Esophagus muscularis mucosa (tissue), 4 donors: ENCODE results near the gene PTPRN2. TPM values are rescaled to one million over a fixed set of nuclear protein-coding genes. Genes with fewer than 3 reads are reported as not detected.

Experiments
- DNase-seq: peaks from one replicate; pipeline ENCODE4 v3.0.0-alpha.2; 2017; ENCODE audit errors: extremely low spot score
- H3K27ac ChIP-seq, 4 donors: fragments of 200-600 bp; sonication (generic); replicated peaks in 1 of 4; 1 replicate in 3 of 4; 2 replicates in 1 of 4; pipeline ENCODE4 v1.5.1; 2016 to 2019; ENCODE audit warnings: mild to moderate bottlenecking in 1 of 4
- H3K27me3 ChIP-seq, 4 donors: fragments of 200-600 bp; sonication (generic); one replicate each; pipeline versions ENCODE4 v1.5.1 to v1.6.0; 2016 to 2019
- H3K36me3 ChIP-seq, 4 donors: fragments of 200-600 bp; sonication (generic); one replicate each; pipeline ENCODE4 v1.5.1; 2016 to 2019
- H3K4me1 ChIP-seq, 4 donors: fragments of 200-600 bp; sonication (generic); one replicate each; pipeline ENCODE4 v1.5.1; 2016 to 2019
- H3K4me3 ChIP-seq, 4 donors: fragments of 200-600 bp; sonication (generic); 1 replicate in 2 of 4; 2 replicates in 2 of 4; pipeline ENCODE4 v1.5.1; 2016 to 2019; ENCODE audit warnings: mild to moderate bottlenecking in 4 of 4, moderate library complexity in 1 of 4
- H3K9me3 ChIP-seq, 4 donors: fragments of 200-600 bp; sonication (generic); 1 replicate in 3 of 4; 2 replicates in 1 of 4; pipeline ENCODE4 v1.5.1; 2016 to 2019
- CTCF ChIP-seq, 3 experiments: fragments of 200-600 bp in 2 of 3; fragments of 450-650 bp in 1 of 3; sonication (generic) in 2 of 3; IDR thresholded peaks; one replicate each; pipeline ENCODE4 v1.5.1; 2017 to 2019; ENCODE audit warnings: antibody characterized with exemption in 3 of 3, mild to moderate bottlenecking in 2 of 3, moderate library complexity in 1 of 3
- EP300 ChIP-seq: sonication (generic); formaldehyde crosslinking; IDR thresholded peaks from one replicate; pipeline ENCODE4 v1.6.1; 2017; ENCODE audit warnings: antibody characterized with exemption
- POLR2A ChIP-seq: fragments of 450-650 bp; IDR thresholded peaks from one replicate; pipeline ENCODE4 v1.6.1; 2017; ENCODE audit warnings: antibody characterized with exemption, moderate library complexity, mild to moderate bottlenecking, low read depth
- POLR2AphosphoS5 ChIP-seq, 2 donors: sonication (generic); formaldehyde crosslinking; IDR thresholded peaks; one replicate each; pipeline ENCODE4 v1.6.1; 2017; ENCODE audit warnings: antibody characterized with exemption in 2 of 2
- WGBS: methylation state at CpG from one replicate; pipeline ENCODE4 v1.1.5; 2018; 5-methylcytosine and 5-hydroxymethylcytosine counted together
- intact Hi-C: fragments of 100-400 bp; cut with DNase I; formaldehyde crosslinking; loops from one replicate; pipeline ENCODE4 v1.15.1; 2023
- total RNA-seq, 4 donors: library from RNA; depleted of rRNA; stranded (reverse); fragments of >200 nt; gene quantifications; one replicate each; pipeline versions ENCODE4 v1.1.0 to v1.2.1, GENCODE V29; 2016

The PTPRN2 gene
- total RNA-seq, 4 donors from 2014 or later = 2.1 to 3.1 (median 3.1) TPM

GRCh38 chr7:157994319-157994718 lies 593.3 kb downstream of the PTPRN2 start:
- H3K4me1 ChIP-seq = no peaks in the 10 kb centered on the region
- 84% methylated on average over 14 of the region's 14 CpGs for WGBS
- H3K27ac ChIP-seq = no peak overlapping the region
- no peak for TF ChIP-seq POLR2AphosphoS5 (IDR thresholded peaks at IDR 0.05)
- no peak for TF ChIP-seq EP300
- no peak for TF ChIP-seq POLR2A
- no peak for TF ChIP-seq CTCF (IDR thresholded peaks at IDR 0.05)
- no peaks in the 10 kb centered on the region for H3K36me3 ChIP-seq
- DNase-seq = no peak
- H3K4me3 ChIP-seq = no peak overlapping the region
- intact Hi-C loops = no loop called here
- H3K27me3 ChIP-seq = no peaks in the 10 kb centered on the region
- H3K9me3 ChIP-seq = peaks cover 0 to 8% (median 2%) of the 10 kb centered on the region in 4 donors

- 85% methylated on average over 14 of the region's 18 CpGs for WGBS
- H3K27me3 ChIP-seq = peaks cover 0 to under 1% (median 0%) of the 10 kb centered on the region in 4 donors
- no peak overlapping the region for H3K4me3 ChIP-seq
- no peaks in the 10 kb centered on the region for H3K36me3 ChIP-seq
- no peak for DNase-seq
- no peaks in the 10 kb centered on the region for H3K4me1 ChIP-seq
- no peak for TF ChIP-seq POLR2A
- TF ChIP-seq EP300 = no peak
- no peak for TF ChIP-seq POLR2AphosphoS5 (IDR thresholded peaks at IDR 0.05)
- no peak for TF ChIP-seq CTCF (IDR thresholded peaks at IDR 0.05)
- no peak overlapping the region for H3K27ac ChIP-seq
- intact Hi-C loops = no loop called here
- H3K9me3 ChIP-seq = peaks cover 0 to 8% (median 2%) of the 10 kb centered on the region in 4 donors
Measured at GRCh38 chr7:157993406-157994105, 594.1 kb downstream of the PTPRN2 start.

GRCh38 chr7:157992511-157993160 lies 595.0 kb downstream of the PTPRN2 start:
- DNase-seq = no peak
- no peak overlapping the region for H3K27ac ChIP-seq
- H3K4me1 ChIP-seq = no peaks in the 10 kb centered on the region
- H3K27me3 ChIP-seq = peaks cover 0 to 6% (median 0%) of the 10 kb centered on the region in 4 donors
- peaks cover 0 to 8% (median 2%) of the 10 kb centered on the region in 4 donors for H3K9me3 ChIP-seq
- intact Hi-C loops = no loop called here
- TF ChIP-seq CTCF (IDR thresholded peaks at IDR 0.05) (no peak), POLR2AphosphoS5 (IDR thresholded peaks at IDR 0.05) (no peak), POLR2A (no peak)
- WGBS = 88% methylated on average over 7 of the region's 17 CpGs
- no peaks in the 10 kb centered on the region for H3K36me3 ChIP-seq
- no peak overlapping the region for H3K4me3 ChIP-seq

GRCh38 chr7:157991761-157992160 lies 595.9 kb downstream of the PTPRN2 start:
- no peak for DNase-seq
- no peak overlapping the region for H3K27ac ChIP-seq
- 80% methylated on average over 2 of the region's 11 CpGs for WGBS
- H3K4me3 ChIP-seq = no peak overlapping the region
- H3K9me3 ChIP-seq = peaks cover 0 to 8% (median 2%) of the 10 kb centered on the region in 4 donors
- TF ChIP-seq EP300 (no peak), POLR2A (no peak), POLR2AphosphoS5 (IDR thresholded peaks at IDR 0.05) (no peak), CTCF (IDR thresholded peaks at IDR 0.05) (no peak)
- H3K4me1 ChIP-seq = no peaks in the 10 kb centered on the region
- intact Hi-C loops = no loop called here
- H3K27me3 ChIP-seq = peaks cover 0 to 11% (median 0%) of the 10 kb centered on the region in 4 donors
- no peaks in the 10 kb centered on the region for H3K36me3 ChIP-seq
